ENCODE results near the gene KRTAP11-1.

Gene KRTAP11-1

GRCh38 chr21:30831194-30831765 lies 50.1 kb downstream of the KRTAP11-1 start:
- H3K9ac ChIP-seq (ENCODE audit: low read length): no peak overlapping the region
- H3K4me3 ChIP-seq (ENCODE audit: low read length): no peak overlapping the region
- H3K4me1 ChIP-seq (ENCODE audit: control insufficient read depth, insufficient read depth, low read length): no peaks in the 10 kb centered on the region
- no peaks in the 10 kb centered on the region for H3K36me3 ChIP-seq (ENCODE audit: control insufficient read depth, insufficient read depth, low read length)
- no peak overlapping the region for H3K27ac ChIP-seq (ENCODE audit: low read depth, low read length)
- no peaks in the 10 kb centered on the region for H3K27me3 ChIP-seq (ENCODE audit: control insufficient read depth, insufficient read depth, low read length)
